Right lung (tissue), 5 donors: ENCODE data around the gene RPRM. TPM values are rescaled to one million over a fixed set of nuclear protein-coding genes. Genes with fewer than 3 reads are reported as not detected.
"Not testable (repeated sequence)": the region's sequence is repeated elsewhere in the genome, so short reads cannot be mapped to it uniquely, and the experiment has no call there.

Experiments
- DNase-seq, 2 donors: peaks; one replicate each; pipeline ENCODE4 v3.0.0-alpha.2; 2013
- polyA plus RNA-seq, 5 donors: library from polyadenylated mRNA; unstranded; fragments of 120-200 nt; gene quantifications; one replicate each; pipeline versions ENCODE4 v1.2.1 to v1.2.3, GENCODE V29; 2013; ENCODE audit warnings: inconsistent platforms in 1 of 5, low replicate concordance in 1 of 5; ENCODE audit not compliant: insufficient read length in 5 of 5, insufficient read depth in 1 of 5

RPRM gene
- polyA plus RNA-seq, 5 donors: 0.58 to 2.0 (median 1.3) TPM

- no peak for DNase-seq
Observed at GRCh38 chr2:153462338-153462859, 16.2 kb downstream of the RPRM start.

GRCh38 chr2:153461453-153461852 is 17.1 kb downstream of the RPRM start:
- DNase-seq: no peak

GRCh38 chr2:153455861-153456260 is 22.7 kb downstream of the RPRM start:
- no peak for DNase-seq

GRCh38 chr2:153455403-153455802 is 23.2 kb downstream of the RPRM start:
- DNase-seq: no peak

- DNase-seq: no peak
Observed at GRCh38 chr2:153451611-153452010, 27.0 kb downstream of the RPRM start.

- no peak for DNase-seq
Observed at GRCh38 chr2:153443106-153443505, 35.5 kb downstream of the RPRM start.

- not testable (repeated sequence) for DNase-seq
Observed at GRCh38 chr2:153442616-153443015, 35.9 kb downstream of the RPRM start.

- not testable (repeated sequence) for DNase-seq
Observed at GRCh38 chr2:153440090-153440489, 38.5 kb downstream of the RPRM start.

- no peak for DNase-seq
Observed at GRCh38 chr2:153433403-153433802, 45.2 kb downstream of the RPRM start.

- no peak for DNase-seq
Observed at GRCh38 chr2:153432381-153432780, 46.2 kb downstream of the RPRM start.

- no peak for DNase-seq
Observed at GRCh38 chr2:153431114-153431513, 47.4 kb downstream of the RPRM start.
